GM18526 (cell line): ENCODE measurements around the gene IRF7.

Source experiments
- POLR2A ChIP-seq: IDR thresholded peaks from 3 replicates; pipeline ENCODE4 v1.6.1; 2011; ENCODE audit not compliant: insufficient read length; ENCODE audit errors: extremely low read depth

Gene IRF7

GRCh38 chr11:615504-616319 is at the start of gene IRF7:
Gene IRF7 (minus strand): TSS chr11:615950. CDS start chr11:615364, 586 bp downstream.
- TF ChIP-seq POLR2A, result peak; percentile 98

DNA sequence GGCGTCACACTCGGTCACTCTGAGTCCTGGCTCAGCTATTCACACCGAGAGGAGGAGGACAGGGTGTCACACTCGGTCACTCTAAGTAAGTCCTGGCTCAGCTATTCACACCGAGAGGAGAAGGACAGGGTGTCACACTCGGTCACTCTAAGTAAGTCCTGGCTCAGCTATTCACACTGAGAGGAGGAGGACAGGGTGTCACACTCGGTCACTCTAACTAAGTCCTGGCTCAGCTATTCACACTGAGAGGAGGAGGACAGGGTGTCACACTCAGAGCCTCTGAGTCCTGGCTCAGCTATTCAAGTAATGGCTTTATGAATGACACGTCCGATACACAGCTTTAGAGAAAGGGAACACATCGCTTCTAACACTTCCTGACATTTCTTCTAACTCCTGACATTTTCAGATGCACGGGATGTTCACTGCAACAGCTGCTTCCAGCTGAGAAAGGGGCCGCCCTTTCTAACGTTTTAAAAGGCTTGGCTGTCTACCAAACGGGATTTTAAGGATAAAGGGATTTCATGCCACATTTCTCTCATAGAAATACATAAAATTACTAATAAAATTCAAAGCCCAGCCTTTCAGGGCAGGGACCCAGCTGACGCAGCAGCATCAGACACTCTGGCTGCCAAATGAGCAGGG is 49.4 kb upstream of the IRF7 start:
- no peak for TF ChIP-seq POLR2A

DNA sequence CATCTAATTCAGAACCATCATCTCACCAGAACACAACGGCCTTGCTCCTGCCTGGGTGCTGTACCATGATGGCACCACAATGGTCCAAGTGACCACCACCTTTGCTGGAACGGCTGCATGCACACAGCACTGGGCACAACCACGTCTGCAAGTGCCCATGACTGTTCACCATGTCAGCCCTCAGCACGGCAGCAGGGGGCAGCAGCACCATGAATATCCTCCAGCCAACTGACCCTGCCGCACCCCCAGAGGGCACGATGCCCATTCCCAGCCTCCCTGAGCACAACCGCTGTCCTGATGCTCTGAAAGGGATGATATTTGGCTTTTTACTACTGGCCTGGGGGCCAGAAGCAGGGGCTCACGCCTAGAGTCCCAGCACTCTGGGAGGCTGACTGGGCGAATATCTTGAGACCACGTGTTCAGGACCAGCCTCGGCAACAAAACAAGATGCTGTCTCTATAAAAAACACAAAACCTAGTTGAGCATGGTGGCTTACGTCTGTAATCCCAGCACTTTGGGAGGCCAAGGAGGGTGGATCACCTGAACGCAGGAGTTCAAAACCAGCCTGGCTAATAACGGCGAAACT is 47.0 kb upstream of the IRF7 start:
- no peak for TF ChIP-seq POLR2A

DNA sequence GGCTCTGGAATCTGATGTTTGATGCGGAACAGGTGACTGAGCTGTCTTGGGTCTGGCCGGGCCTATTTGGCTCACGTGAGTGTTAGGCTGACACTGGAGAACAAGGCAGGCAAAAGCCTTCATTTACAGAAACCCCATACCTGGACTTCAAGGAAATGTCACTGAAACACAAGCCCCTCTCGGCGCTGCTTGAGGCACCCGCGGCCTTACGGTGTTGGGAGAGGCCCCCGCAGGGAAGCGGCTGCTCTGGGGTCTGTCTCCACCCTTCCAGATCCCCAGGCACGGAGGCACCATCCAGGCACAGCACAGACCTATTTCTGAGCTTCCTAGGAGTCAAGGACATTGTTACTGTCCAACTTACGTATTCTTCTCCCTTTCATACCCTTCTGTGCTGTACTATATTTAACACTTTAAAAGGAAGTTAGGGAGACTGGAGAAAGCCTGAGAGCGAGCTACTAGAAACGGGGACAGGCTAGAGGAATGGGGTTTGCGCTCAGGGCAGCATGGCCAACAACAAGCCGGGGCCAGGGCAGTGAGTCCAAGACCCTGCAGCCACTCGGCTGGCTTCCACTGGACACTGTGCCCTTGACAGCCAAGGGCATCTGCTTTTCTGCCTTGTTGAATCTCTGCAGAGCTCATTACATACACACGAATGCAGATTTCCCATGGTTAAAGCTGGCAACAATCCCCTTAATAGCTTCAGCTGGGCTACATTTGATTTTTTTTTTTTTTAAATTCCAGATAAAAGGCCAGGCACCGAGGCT is 45.1 kb upstream of the IRF7 start:
- TF ChIP-seq POLR2A, result no peak

DNA sequence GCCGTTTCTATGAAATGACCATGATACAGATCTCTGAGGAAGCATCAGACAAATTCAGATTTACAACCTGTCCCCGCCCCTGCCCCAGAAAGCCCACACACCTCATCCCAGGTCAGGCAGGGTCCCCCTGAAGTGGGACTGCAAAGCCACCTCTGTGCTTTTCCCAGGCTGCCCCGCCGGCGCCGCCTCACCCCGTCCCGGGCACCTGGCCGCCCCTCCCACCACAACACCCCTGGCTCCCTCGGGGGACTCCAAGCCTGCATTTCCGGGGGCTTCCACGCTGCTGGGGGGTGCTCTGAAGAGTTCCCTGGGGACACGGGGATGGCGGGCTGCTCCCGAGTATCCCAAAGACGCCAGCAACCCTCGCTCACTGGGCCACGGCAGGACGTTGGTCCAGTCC is 44.5 kb upstream of the IRF7 start:
- TF ChIP-seq POLR2A, result no peak

GRCh38 chr11:659532-660085 is 43.9 kb upstream of the IRF7 start:
- TF ChIP-seq POLR2A, result no peak

- TF ChIP-seq POLR2A, result no peak
These were observed 42.0 kb upstream of the IRF7 start for GRCh38 chr11:657691-658126.

- TF ChIP-seq POLR2A, result no peak
These were observed 41.1 kb upstream of the IRF7 start for GRCh38 chr11:656866-657265.

DNA sequence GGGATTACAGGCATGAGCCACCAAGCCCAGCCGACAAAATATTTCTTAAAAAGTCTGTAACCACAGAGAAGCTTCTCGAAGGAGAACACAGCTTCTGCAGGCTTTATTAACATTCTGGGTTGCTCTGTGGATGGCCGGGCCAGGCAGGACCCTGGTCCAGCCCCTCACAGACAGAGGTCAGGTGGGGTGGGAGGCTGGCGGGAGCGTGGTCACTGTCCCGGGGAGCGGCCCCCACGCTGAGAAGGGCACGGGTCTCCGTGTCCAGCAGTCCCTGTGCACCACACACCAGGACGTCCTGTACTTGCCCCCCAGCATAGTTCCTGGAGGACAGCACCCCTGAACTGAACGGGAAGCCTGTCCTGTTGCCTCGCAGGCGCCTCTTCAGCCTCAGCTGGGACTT is 40.7 kb upstream of the IRF7 start:
- TF ChIP-seq POLR2A, result no peak

DNA sequence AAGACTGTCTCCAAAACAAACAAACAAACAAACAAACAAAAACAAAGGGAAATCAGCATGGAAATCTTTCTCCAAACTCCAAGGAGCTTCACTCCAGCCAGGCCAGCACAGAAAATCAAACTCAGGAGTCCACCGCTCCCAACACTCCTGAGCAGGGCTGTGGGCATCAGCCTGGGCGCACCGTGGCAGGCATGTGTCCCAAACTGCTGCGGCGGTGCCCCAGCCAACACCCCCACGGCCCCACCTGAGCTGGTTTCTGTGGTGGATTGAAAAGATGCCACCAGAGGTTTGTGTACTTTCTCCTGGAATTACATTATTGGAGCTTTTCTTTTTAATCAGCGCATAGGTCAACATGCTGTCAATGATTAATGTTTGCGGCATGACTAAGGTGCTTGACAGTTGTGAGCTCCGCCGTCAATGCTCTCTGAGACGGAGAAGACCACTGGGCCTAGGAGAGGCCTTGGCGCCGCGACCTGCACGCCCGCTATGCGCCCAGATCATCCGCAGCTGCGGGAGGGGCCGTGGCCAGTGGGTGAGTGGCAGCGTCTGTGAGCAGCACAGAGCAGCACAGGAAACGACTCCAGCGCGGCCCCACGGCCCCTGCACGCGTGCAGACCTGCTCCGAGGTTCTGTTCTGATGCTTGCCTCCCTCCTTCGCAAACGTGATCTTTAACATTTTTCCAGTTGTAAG is 39.4 kb upstream of the IRF7 start:
- no peak for TF ChIP-seq POLR2A

DNA sequence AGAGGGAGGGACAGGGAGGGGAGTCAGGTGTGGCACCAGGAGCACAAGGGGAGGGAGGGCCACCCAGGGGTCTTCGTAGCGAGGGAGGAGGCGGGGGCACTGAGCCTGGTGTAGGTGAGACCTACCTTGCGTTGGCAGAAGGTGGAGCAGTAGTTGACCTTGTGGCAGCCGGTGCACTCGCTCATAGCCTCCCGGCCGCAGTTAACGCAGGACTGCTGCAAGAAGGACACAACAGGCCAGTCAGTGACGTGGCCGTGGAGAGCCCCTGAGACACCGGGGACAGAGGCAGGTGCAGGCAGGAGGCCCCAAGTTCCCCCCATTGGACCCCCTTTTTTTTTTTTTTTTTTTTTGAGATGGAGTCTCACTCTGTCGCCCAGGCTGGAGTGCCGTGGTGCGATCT is 38.1 kb upstream of the IRF7 start:
- no peak for TF ChIP-seq POLR2A

- no peak for TF ChIP-seq POLR2A
These were observed 34.7 kb upstream of the IRF7 start for GRCh38 chr11:650482-650881.

GRCh38 chr11:646214-646613 is 30.5 kb upstream of the IRF7 start:
- no peak for TF ChIP-seq POLR2A

DNA sequence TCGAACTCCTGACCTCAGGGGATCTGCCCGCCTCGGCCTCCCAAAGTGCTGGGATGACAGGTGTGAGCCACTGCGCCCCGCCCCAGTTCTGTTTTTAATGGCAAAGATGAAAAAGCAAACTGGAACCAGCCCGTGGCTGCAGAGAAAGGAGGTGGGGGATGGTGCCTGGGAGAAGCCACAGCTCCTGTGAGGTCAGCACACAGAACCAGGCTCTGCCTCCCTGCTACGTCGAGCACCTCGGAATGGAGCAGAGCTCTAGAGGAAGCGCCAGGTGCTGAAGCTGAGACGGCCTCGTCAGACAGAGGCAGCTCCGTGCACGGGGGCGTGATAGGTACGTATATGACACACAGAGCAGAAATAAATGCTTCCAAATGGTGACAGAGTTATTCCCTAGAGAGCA is 29.8 kb upstream of the IRF7 start:
- no peak for TF ChIP-seq POLR2A

DNA sequence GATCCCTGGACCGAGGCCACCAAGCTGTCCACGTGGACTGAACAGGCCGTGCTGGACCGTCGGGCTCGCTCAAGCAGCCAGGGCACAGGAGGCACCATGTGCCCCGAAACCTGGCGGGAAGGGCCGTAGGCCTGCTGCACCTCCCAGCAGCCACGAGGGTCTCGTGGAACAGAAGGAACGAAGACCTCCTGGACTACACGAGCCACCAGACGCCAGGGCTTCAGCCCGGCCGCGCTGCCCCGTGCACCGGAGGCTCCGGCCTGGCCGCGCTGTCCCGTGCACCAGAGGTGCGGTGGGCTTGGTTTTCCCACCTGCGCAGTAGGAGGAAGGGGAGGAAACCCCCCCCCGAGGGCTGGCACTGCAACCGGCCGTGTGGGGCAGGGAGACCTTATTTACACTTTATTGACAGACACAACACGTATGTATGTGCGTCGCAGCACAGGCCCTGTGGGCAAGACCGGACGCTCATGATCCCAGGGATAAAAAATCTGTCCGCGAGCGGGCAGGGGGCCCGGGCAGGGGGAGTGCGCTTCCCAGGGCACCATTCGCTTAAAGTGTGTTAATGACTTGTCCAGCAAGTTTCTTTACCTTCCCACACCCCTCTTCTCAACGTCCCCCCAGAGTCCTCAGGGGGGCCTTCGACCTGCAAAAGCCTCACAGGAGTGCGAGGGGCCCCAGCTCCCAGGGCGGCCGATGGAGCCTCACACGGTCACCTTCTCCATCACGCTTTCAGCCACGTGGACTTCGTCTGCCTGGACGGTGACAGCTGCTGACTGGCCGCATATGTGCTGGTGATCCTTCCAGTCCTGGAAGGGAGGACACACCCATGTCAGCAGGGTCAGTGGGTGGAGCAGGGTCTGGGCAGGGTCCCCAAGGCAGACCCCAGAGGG is 28.3 kb upstream of the IRF7 start:
- TF ChIP-seq POLR2A, result no peak
